OCI-LY7 (cell line): ENCODE results near the gene FOXJ3. TPM values are rescaled to one million over a fixed set of nuclear protein-coding genes. Genes with fewer than 3 reads are reported as not detected.

Experiments
- BruUV-seq: library from RNA; stranded (reverse); fragments of 400-500 nt; replicated peaks from 2 replicates; lab custom pipeline; 2021; lab: Mats Ljungman, UMichigan
- CTCF ChIA-PET: fragments of 300-600 bp; sonication (Branson Sonifier 250); formaldehyde crosslinking; loops from one replicate; lab custom pipeline; 2022; ENCODE audit warnings: antibody characterized with exemption; ENCODE audit not compliant: unreplicated experiment; lab: Charles Lee
- POLR2A ChIA-PET: fragments of 300-600 bp; sonication (Branson Sonifier 250); formaldehyde crosslinking; loops from one replicate; lab custom pipeline; 2022; ENCODE audit warnings: antibody characterized with exemption; lab: Charles Lee
- DNase-seq: peaks from one replicate; pipeline ENCODE4 v3.0.0-alpha.2; 2015; ENCODE audit warnings: low spot score
- H2AFZ ChIP-seq: fragments of 200-600 bp; sonication (generic), shearing (Covaris generic); 2 replicates; pipeline ENCODE4 v1.6.1; 2014; ENCODE audit warnings: mild to moderate bottlenecking, antibody characterized with exemption, low read length, moderate library complexity
- H3K27ac ChIP-seq: fragments of 200-600 bp; sonication (generic); 2 replicates; pipeline ENCODE4 v1.5.1; 2014; ENCODE audit warnings: mixed run types, low read depth, mild to moderate bottlenecking, moderate library complexity, low read length, inconsistent platforms; ENCODE audit not compliant: poor library complexity, severe bottlenecking
- H3K36me3 ChIP-seq: fragments of 200-600 bp; sonication (generic); 2 replicates; pipeline ENCODE4 v1.6.1; 2014; ENCODE audit warnings: mild to moderate bottlenecking, antibody characterized with exemption, low read length, moderate library complexity, mixed read lengths; ENCODE audit not compliant: insufficient read depth
- H3K4me1 ChIP-seq: fragments of 200-600 bp; sonication (generic); 2 replicates; pipeline ENCODE4 v1.5.1; 2014; ENCODE audit warnings: mild to moderate bottlenecking, low read length; ENCODE audit not compliant: insufficient read depth, poor library complexity, severe bottlenecking
- H3K4me2 ChIP-seq: fragments of 200-600 bp; sonication (generic); 2 replicates; pipeline ENCODE4 v1.6.1; 2014; ENCODE audit warnings: mild to moderate bottlenecking, low read length
- H3K4me3 ChIP-seq: fragments of 200-600 bp; sonication (generic); 2 replicates; pipeline ENCODE4 v1.5.1; 2014; ENCODE audit warnings: mild to moderate bottlenecking, low read depth, low read length; ENCODE audit not compliant: poor library complexity, severe bottlenecking
- H3K79me2 ChIP-seq: fragments of 200-600 bp; sonication (generic); 2 replicates; pipeline ENCODE4 v1.6.1; 2016; ENCODE audit warnings: low read depth, mild to moderate bottlenecking, low read length, moderate library complexity, mixed read lengths; ENCODE audit not compliant: insufficient read depth
- H3K9me2 ChIP-seq: fragments of 200-600 bp; sonication (generic); 2 replicates; pipeline ENCODE4 v1.6.1; 2016; ENCODE audit warnings: mild to moderate bottlenecking, low read length, mixed read lengths; ENCODE audit not compliant: insufficient read depth
- H3K9me3 ChIP-seq: fragments of 200-600 bp; sonication (generic); 2 replicates; pipeline ENCODE4 v1.6.1; 2014; ENCODE audit warnings: mild to moderate bottlenecking, mixed run types, low read length, mixed read lengths
- H4K20me1 ChIP-seq: fragments of 200-600 bp; sonication (generic); 2 replicates; pipeline ENCODE4 v1.6.1; 2014; ENCODE audit warnings: mild to moderate bottlenecking, antibody characterized with exemption, low read length, moderate library complexity, mixed read lengths; ENCODE audit not compliant: insufficient read depth
- CTCF ChIP-seq: fragments of 200-600 bp; sonication (generic); conservative IDR thresholded peaks from 2 replicates; pipeline ENCODE4 v1.5.1; 2014; ENCODE audit warnings: mild to moderate bottlenecking, antibody characterized with exemption, low read length, moderate library complexity, mixed read lengths
- EZH2phosphoT487 ChIP-seq: fragments of 200-600 bp; sonication (generic); IDR thresholded peaks from 2 replicates; pipeline ENCODE4 v1.6.1; 2018; ENCODE audit warnings: low read depth, borderline replicate concordance, mild to moderate bottlenecking, mixed run types, antibody characterized with exemption, low read length, moderate library complexity, mixed read lengths
- intact Hi-C: fragments of 100-400 bp; cut with micrococcal nuclease; formaldehyde crosslinking; loops from one replicate; pipeline ENCODE4 v1.10.0; 2022; ENCODE audit not compliant: unreplicated experiment
- total RNA-seq, 2 experiments: library from RNA; depleted of rRNA in 1 of 2; stranded (reverse); fragments of >200 nt in 1 of 2; shearing (Covaris generic) in 1 of 2; gene quantifications; 2 replicates each; pipeline ENCODE4 v1.2.3, GENCODE V29; 2014 to 2022

The FOXJ3 gene
- total RNA-seq, 2 experiments from 2014 or later: 34.8 to 43.1 TPM

GRCh38 chr1:42239041-42239440, 96.0 kb downstream of the FOXJ3 start:
- H3K4me2 ChIP-seq: no peak overlapping the region
- H3K79me2 ChIP-seq: peaks cover 37% of the 10 kb centered on the region; the same call in 1 of the 2 replicates
- ChIA-PET CTCF (no interaction called here), POLR2A (no interaction called here)
- H3K4me3 ChIP-seq: no peak overlapping the region
- DNase-seq: no peak
- intact Hi-C loops: no loop called here
- H3K9me3 ChIP-seq: peaks cover 27% of the 10 kb centered on the region
- H4K20me1 ChIP-seq: no peaks in the 10 kb centered on the region
- no peak overlapping the region for H3K27ac ChIP-seq
- BruUV-seq: no TSS peak
- H2AFZ ChIP-seq: no peak overlapping the region
- H3K9me2 ChIP-seq: no peaks in the 10 kb centered on the region
- H3K4me1 ChIP-seq: no peaks in the 10 kb centered on the region
- H3K36me3 ChIP-seq: peaks cover 57% of the 10 kb centered on the region
- TF ChIP-seq CTCF (no peak), EZH2phosphoT487 (no peak)

GRCh38 chr1:42231253-42231652, 103.8 kb downstream of the FOXJ3 start:
- ChIA-PET POLR2A (no interaction called here), CTCF (no interaction called here)
- TF ChIP-seq CTCF (no peak), EZH2phosphoT487 (no peak)
- Histone ChIP-seq H3K4me2 (no peak overlapping the region), H3K79me2 (peaks cover 17% of the 10 kb centered on the region; the same call in 1 of the 2 replicates), H3K9me3 (0 out of 2 replicates have a peak, but pooled peaks cover 7% of the 10 kb centered on the region), H4K20me1 (peaks cover 7% of the 10 kb centered on the region; the same call in 1 of the 2 replicates), H3K27ac (no peak overlapping the region), H3K36me3 (peaks cover 9% of the 10 kb centered on the region), H3K9me2 (no peaks in the 10 kb centered on the region), H3K4me1 (no peaks in the 10 kb centered on the region), H2AFZ (no peak overlapping the region), H3K4me3 (no peak overlapping the region)
- no peak for DNase-seq
- intact Hi-C loops: no loop called here
- no TSS peak for BruUV-seq

- H3K36me3 ChIP-seq: peaks cover 1% of the 10 kb centered on the region; the same call in 1 of the 2 replicates
- no peak overlapping the region for H2AFZ ChIP-seq
- H3K4me2 ChIP-seq: no peak overlapping the region
- no peak for TF ChIP-seq EZH2phosphoT487
- ChIA-PET POLR2A (no interaction called here), CTCF (no interaction called here)
- H4K20me1 ChIP-seq: peaks cover 7% of the 10 kb centered on the region; the same call in 1 of the 2 replicates
- no peak for DNase-seq
- intact Hi-C loops: no loop called here
- no peak overlapping the region for H3K27ac ChIP-seq
- no peak overlapping the region for H3K4me3 ChIP-seq
- no peaks in the 10 kb centered on the region for H3K4me1 ChIP-seq
- no peaks in the 10 kb centered on the region for H3K9me2 ChIP-seq
- no TSS peak for BruUV-seq
- H3K9me3 ChIP-seq: no peaks in the 10 kb centered on the region
- peaks cover 17% of the 10 kb centered on the region; the same call in 1 of the 2 replicates for H3K79me2 ChIP-seq
Measured at GRCh38 chr1:42228938-42229337, 106.1 kb downstream of the FOXJ3 start.
